MCF 10A (cell line): ENCODE results near the gene RPS26. TPM values are rescaled to one million over a fixed set of nuclear protein-coding genes. Genes with fewer than 3 reads are reported as not detected.
A peak's percentile ranks its signal among the peaks of the same experiment; 100 is the strongest.
"Not testable (repeated sequence)": the region's sequence is repeated elsewhere in the genome, so short reads cannot be mapped to it uniquely, and the experiment has no call there.

ENCODE experiments used
- BruUV-seq: library from RNA; stranded (reverse); fragments of 400-500 nt; replicated peaks from 2 replicates; lab custom pipeline; 2021; lab: Mats Ljungman, UMichigan
- CTCF ChIA-PET: fragments of 300-600 bp; sonication (Branson Sonifier 250); formaldehyde crosslinking; extraction: SDS; loops from one replicate; lab custom pipeline; 2021; ENCODE audit warnings: antibody characterized with exemption, inconsistent platforms; lab: Yijun Ruan, JAX
- POLR2A ChIA-PET: fragments of 300-600, 350-650 bp; sonication (Branson Sonifier 250); formaldehyde crosslinking; extraction: SDS; loops from one replicate; lab custom pipeline; 2020; ENCODE audit warnings: antibody characterized with exemption, inconsistent platforms; lab: Yijun Ruan, JAX
- DNase-seq: peaks from one replicate; pipeline ENCODE4 v3.0.0-alpha.2; 2018; ENCODE audit not compliant: unreplicated experiment
- H3K27ac Mint-ChIP-seq: one replicate; pipeline ENCODE4 v1.8.0; 2022; ENCODE audit warnings: mild to moderate bottlenecking, low read depth, mixed read lengths; ENCODE audit not compliant: unreplicated experiment
- H3K27me3 Mint-ChIP-seq: one replicate; pipeline ENCODE4 v1.8.0; 2022; ENCODE audit warnings: mixed read lengths; ENCODE audit not compliant: insufficient read depth, unreplicated experiment
- H3K36me3 Mint-ChIP-seq: one replicate; pipeline ENCODE4 v1.8.0; 2022; ENCODE audit warnings: mild to moderate bottlenecking, moderate library complexity, mixed read lengths; ENCODE audit not compliant: insufficient read depth, unreplicated experiment
- H3K4me1 Mint-ChIP-seq: one replicate; pipeline ENCODE4 v1.8.0; 2022; ENCODE audit warnings: mixed read lengths; ENCODE audit not compliant: insufficient read depth, unreplicated experiment
- H3K4me3 Mint-ChIP-seq: one replicate; pipeline ENCODE4 v1.8.0; 2022; ENCODE audit warnings: mild to moderate bottlenecking, moderate library complexity, mixed read lengths; ENCODE audit not compliant: unreplicated experiment
- H3K9me3 Mint-ChIP-seq: one replicate; pipeline ENCODE4 v1.8.0; 2022; ENCODE audit warnings: mixed read lengths; ENCODE audit not compliant: unreplicated experiment
- intact Hi-C: fragments of 100-400 bp; cut with micrococcal nuclease; formaldehyde crosslinking; loops from 2 replicates; pipeline ENCODE4 v1.14.1; 2022
- total RNA-seq: library from RNA; stranded (reverse); gene quantifications from 2 replicates; pipeline ENCODE4 v1.2.3, GENCODE V29; 2022
- TF ChIP-seq, protein P1 (sequence below): fragments of 200-600 bp; IDR thresholded peaks from one replicate; pipeline ENCODE4 v1.8.0; 2022; ENCODE audit warnings: antibody characterized with exemption, mild to moderate bottlenecking; ENCODE audit not compliant: unreplicated experiment

The RPS26 gene
- total RNA-seq, 1 experiment from 2014 or later: 67.3 TPM

DNA sequence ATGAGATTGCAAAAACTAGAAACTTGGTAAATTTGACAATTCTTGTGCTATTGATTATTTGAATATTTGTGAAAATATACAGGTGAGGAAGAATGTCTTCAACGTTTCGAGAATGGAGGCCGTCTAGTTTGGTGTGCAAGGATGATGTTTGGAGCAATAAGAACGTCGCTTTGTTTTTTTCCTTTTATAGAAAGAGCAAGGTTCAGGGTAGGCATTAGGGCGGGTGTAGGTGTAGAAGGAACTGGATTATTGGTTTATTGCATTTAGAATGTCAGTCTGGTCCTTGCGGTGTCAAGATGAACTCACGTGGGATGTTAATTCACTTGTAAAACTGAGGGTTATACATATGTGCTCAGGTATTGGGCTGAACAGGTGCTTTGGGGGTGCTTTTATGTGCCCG, 1.1 kb downstream of the RPS26 start:
- peak overlapping the region; percentile 81 for H3K4me3 Mint-ChIP-seq
- TF ChIP-seq, protein P1, sequence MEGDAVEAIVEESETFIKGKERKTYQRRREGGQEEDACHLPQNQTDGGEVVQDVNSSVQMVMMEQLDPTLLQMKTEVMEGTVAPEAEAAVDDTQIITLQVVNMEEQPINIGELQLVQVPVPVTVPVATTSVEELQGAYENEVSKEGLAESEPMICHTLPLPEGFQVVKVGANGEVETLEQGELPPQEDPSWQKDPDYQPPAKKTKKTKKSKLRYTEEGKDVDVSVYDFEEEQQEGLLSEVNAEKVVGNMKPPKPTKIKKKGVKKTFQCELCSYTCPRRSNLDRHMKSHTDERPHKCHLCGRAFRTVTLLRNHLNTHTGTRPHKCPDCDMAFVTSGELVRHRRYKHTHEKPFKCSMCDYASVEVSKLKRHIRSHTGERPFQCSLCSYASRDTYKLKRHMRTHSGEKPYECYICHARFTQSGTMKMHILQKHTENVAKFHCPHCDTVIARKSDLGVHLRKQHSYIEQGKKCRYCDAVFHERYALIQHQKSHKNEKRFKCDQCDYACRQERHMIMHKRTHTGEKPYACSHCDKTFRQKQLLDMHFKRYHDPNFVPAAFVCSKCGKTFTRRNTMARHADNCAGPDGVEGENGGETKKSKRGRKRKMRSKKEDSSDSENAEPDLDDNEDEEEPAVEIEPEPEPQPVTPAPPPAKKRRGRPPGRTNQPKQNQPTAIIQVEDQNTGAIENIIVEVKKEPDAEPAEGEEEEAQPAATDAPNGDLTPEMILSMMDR: no peak
- peaks cover 7% of the 10 kb centered on the region for H3K4me1 Mint-ChIP-seq
- DNase-seq: no peak
- H3K27ac Mint-ChIP-seq: peak overlapping the region; percentile 74
- no TSS peak for BruUV-seq
- ChIA-PET POLR2A (interaction anchor here (0.5 to 6.1 kb wide), 6 partner anchors 32 to 147 kb away, joined by 4 to 65 read pairs (median 6); partner anchors contain the start of genes PA2G4, SMARCC2 and SUOX), CTCF (interaction anchor here (1.3 kb wide), 1 partner anchor 304 kb away, joined by 4 read pairs; no protein-coding TSS in a partner anchor)
- intact Hi-C loops: loop anchor here (5.0 kb wide), 1 partner anchor 226 kb away; the partner anchor contains the start of genes ORMDL2 and SARNP
- no peaks in the 10 kb centered on the region for H3K9me3 Mint-ChIP-seq
- H3K27me3 Mint-ChIP-seq: no peaks in the 10 kb centered on the region
- peaks cover 58% of the 10 kb centered on the region for H3K36me3 Mint-ChIP-seq

DNA sequence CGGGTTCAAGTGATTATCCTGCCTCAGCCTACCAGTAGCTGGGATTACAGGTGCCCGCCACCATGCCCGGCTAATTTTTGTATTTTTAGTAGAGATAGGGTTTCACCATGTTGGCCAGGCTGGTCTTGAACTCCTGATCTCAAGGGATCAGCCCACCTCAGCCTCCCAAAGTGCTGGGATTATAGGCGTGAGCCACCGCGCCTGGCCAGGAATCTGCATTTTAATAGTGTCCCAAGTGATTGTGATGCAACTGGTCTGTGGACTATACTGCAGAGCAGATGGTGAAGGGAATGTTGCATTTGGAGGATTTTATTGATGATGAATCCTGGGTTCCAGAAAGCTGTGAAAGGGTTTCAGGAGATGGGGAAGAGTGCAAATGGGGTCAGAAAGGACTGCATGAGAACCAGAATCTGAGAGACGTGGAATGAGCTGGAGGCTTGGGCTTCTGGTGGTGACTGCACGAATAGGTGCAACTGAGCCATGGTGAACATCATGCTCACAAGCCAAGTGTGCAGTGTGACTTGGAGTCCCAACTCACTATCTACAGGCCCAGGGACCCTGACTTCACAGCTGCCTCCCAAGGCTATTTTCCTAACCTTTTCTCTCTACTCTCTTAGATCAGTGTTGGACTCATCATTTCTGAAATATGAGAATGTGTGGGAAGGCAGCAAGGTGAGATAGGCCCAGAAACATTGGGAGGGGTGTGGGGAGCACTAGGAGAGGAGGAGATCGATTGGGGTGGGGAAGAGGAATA, 4.5 kb downstream of the RPS26 start:
- POLR2A ChIA-PET: interaction anchor here (0.6 to 6.1 kb wide), 13 partner anchors 13 to 143 kb away, joined by 3 to 65 read pairs (median 5); partner anchors contain the start of genes ERBB3, ESYT1, MYL6 and PA2G4
- TF ChIP-seq, protein P1: no peak
- Mint-ChIP-seq H3K36me3 (peaks cover 58% of the 10 kb centered on the region), H3K27ac (peak overlapping the region; percentile 77), H3K4me3 (no peak overlapping the region), H3K27me3 (no peaks in the 10 kb centered on the region), H3K4me1 (peaks cover 7% of the 10 kb centered on the region), H3K9me3 (no peaks in the 10 kb centered on the region)
- intact Hi-C loops: loop anchor here (2.0 kb wide), 1 partner anchor 33 kb away; no protein-coding TSS in a partner anchor
- CTCF ChIA-PET: interaction anchor here (0.6 to 4.0 kb wide), 20 partner anchors 13 to 1581 kb away, joined by 3 to 24 read pairs (median 4); partner anchors contain the start of genes PA2G4, RAB5B, RPL41 and ZC3H10
- DNase-seq: no peak
- BruUV-seq: no TSS peak

DNA sequence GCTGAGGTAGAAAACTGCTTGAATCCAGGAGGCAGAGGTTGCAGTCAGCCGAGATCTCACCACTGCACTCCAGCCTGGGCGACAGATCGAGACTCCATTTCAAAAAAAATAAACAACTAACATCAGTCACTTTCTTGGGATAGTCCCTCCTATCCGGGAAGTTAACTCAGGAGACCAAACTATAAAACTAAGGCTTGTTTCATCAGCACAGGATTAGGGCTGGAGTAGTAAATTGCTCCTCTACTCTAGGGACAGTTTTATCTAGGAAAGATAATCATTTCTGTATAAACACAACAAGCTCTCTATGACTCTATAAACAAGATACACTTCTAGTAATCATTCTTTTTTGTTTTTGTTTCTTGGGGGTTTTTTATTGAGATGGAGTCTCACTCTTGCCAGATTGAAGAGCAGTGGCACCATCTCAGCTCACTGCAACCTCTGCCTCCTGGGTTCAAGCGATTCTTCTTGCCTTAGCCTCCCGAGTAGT, 11.7 kb downstream of the RPS26 start:
- Mint-ChIP-seq H3K27me3 (no peaks in the 10 kb centered on the region), H3K27ac (no peak overlapping the region), H3K36me3 (no peaks in the 10 kb centered on the region), H3K4me3 (no peak overlapping the region), H3K4me1 (no peaks in the 10 kb centered on the region), H3K9me3 (no peaks in the 10 kb centered on the region)
- no TSS peak for BruUV-seq
- CTCF ChIA-PET: interaction anchor here (0.5 to 1.5 kb wide), 4 partner anchors 8 to 315 kb away, joined by 3 to 4 read pairs (median 4); partner anchors contain the start of gene CNPY2
- DNase-seq: no peak
- intact Hi-C loops: no loop called here
- POLR2A ChIA-PET: no interaction called here
- TF ChIP-seq, protein P1: no peak

DNA sequence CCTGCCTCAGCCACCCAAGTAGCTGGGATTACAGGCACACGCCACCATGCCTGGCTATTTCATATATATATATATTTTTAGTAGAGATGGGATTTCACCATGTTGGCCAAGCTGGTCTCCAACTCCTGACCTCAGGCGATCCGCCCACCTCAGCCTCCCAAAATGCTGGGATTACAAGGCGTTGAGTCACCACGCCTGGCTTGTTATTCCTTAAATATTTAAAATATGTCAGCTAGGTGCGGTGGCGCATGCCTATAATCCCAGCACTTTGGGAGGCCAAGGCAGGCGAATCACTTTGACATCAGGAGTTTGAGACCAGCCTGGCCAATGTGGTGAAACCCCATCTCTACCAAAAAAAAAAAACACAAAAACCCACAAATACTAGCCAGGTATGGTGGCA, 18.2 kb downstream of the RPS26 start:
- DNase-seq: peak; percentile 56
- ChIA-PET POLR2A (interaction anchor here (0.7 kb wide), 1 partner anchor 14 kb away, joined by 3 read pairs; no protein-coding TSS in a partner anchor), CTCF (interaction anchor here (0.7 to 1.9 kb wide), 4 partner anchors 15 to 242 kb away, joined by 4 to 5 read pairs (median 5); partner anchors contain the start of gene ORMDL2)
- intact Hi-C loops, H3K36me3 Mint-ChIP-seq, H3K9me3 Mint-ChIP-seq, H3K27ac Mint-ChIP-seq, H3K4me1 Mint-ChIP-seq, H3K4me3 Mint-ChIP-seq, H3K27me3 Mint-ChIP-seq, BruUV-seq: not testable (repeated sequence)
